ENCODE data around the gene PYGB. TPM values are rescaled to one million over a fixed set of nuclear protein-coding genes. Genes with fewer than 3 reads are reported as not detected.

PYGB gene
- total RNA-seq, 2 experiments from 2014 or later: 26.3 to 27.5 TPM

DNA sequence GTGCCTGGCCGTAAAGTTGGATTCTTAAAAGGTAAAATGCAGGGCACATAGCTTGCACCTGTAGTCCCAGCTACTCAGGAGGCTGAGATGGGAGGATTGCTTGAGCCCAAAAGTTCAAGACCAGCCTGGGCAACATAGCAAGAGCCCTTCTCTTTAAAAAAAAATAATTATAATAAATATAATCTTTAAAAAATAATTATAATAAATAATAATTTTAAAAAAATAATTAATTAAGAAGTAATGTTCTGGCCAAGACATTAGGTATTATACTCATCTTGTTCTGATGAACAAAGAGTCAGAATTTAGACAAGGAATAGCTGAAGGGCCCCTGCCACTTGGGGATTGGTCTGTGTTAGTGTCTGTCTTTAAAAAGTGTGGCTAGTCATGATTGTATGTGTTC lies 38.5 kb upstream of the PYGB start:
- TF ChIP-seq, protein P1, sequence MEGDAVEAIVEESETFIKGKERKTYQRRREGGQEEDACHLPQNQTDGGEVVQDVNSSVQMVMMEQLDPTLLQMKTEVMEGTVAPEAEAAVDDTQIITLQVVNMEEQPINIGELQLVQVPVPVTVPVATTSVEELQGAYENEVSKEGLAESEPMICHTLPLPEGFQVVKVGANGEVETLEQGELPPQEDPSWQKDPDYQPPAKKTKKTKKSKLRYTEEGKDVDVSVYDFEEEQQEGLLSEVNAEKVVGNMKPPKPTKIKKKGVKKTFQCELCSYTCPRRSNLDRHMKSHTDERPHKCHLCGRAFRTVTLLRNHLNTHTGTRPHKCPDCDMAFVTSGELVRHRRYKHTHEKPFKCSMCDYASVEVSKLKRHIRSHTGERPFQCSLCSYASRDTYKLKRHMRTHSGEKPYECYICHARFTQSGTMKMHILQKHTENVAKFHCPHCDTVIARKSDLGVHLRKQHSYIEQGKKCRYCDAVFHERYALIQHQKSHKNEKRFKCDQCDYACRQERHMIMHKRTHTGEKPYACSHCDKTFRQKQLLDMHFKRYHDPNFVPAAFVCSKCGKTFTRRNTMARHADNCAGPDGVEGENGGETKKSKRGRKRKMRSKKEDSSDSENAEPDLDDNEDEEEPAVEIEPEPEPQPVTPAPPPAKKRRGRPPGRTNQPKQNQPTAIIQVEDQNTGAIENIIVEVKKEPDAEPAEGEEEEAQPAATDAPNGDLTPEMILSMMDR (IDR thresholded peaks at IDR 0.05): no peak
- no peak overlapping the region for H3K4me3 ChIP-seq (ENCODE audit: low read length)
- Mint-ChIP-seq H3K4me3 (no peak overlapping the region), H3K4me1 (ENCODE audit: low read depth) (peaks cover 4% of the 10 kb centered on the region), H3K27ac (no peak overlapping the region), H3K36me3 (ENCODE audit: low read depth) (peaks cover 42% of the 10 kb centered on the region), H3K9me3 (no peaks in the 10 kb centered on the region), H3K27me3 (no peaks in the 10 kb centered on the region)
- no peak for ATAC-seq (ENCODE audit: poor library complexity)
- POLR2A ChIA-PET: no interaction called here
- DNase-seq: no peak
- peaks cover 35% of the 10 kb centered on the region for H3K36me3 ChIP-seq (ENCODE audit: insufficient read depth, low read length)
- intact Hi-C loops (cut with DNase I, micrococcal nuclease): no loop called here
- no peaks in the 10 kb centered on the region for H3K9me3 ChIP-seq (ENCODE audit: control insufficient read depth in 1 of 2, insufficient read depth in 1 of 2, low read length in 2 of 2)
- CTCF ChIA-PET: no interaction called here
- no peak overlapping the region for H3K27ac ChIP-seq (ENCODE audit: low read depth in 1 of 2, low read length in 2 of 2)
- H3K27me3 ChIP-seq (ENCODE audit: control insufficient read depth in 1 of 2, insufficient read depth in 2 of 2, low read length in 2 of 2): no peaks in the 10 kb centered on the region
- no peaks in the 10 kb centered on the region for H3K4me1 ChIP-seq (ENCODE audit: insufficient read depth, low read length)

DNA sequence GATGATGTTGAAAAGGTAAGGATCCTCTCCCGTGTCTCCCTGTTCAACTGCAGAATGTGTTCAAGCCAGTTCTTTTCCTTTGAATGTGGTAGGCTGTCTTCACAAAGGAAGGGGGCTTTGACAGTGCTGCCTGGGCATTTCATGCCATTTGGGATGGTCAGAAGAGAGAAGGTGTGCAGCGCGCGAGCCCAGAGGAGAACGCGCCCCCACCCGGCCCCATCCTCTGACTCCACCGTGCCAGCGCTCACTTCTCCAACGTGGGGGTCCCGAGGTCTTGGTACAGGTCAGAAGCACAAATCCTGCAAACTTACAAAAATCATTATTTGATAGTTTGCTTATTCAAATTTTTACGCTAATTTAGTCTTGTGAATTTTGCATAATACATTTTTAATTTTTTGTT lies 38.0 kb upstream of the PYGB start:
- no peaks in the 10 kb centered on the region for H3K4me1 ChIP-seq (ENCODE audit: insufficient read depth, low read length)
- no peaks in the 10 kb centered on the region for H3K27me3 ChIP-seq (ENCODE audit: control insufficient read depth in 1 of 2, insufficient read depth in 2 of 2, low read length in 2 of 2)
- H3K27ac Mint-ChIP-seq: no peak overlapping the region
- H3K27me3 Mint-ChIP-seq: no peaks in the 10 kb centered on the region
- ChIA-PET CTCF (no interaction called here), POLR2A (no interaction called here)
- H3K9me3 ChIP-seq (ENCODE audit: control insufficient read depth in 1 of 2, insufficient read depth in 1 of 2, low read length in 2 of 2): no peaks in the 10 kb centered on the region
- no peak overlapping the region for H3K4me3 ChIP-seq (ENCODE audit: low read length)
- ATAC-seq (ENCODE audit: poor library complexity) (no peak), DNase-seq (no peak)
- peaks cover 40% of the 10 kb centered on the region for H3K36me3 ChIP-seq (ENCODE audit: insufficient read depth, low read length)
- peaks cover 42% of the 10 kb centered on the region for H3K36me3 Mint-ChIP-seq (ENCODE audit: low read depth)
- intact Hi-C loops (cut with DNase I, micrococcal nuclease): no loop called here
- H3K27ac ChIP-seq (ENCODE audit: low read depth in 1 of 2, low read length in 2 of 2): no peak overlapping the region
- H3K4me3 Mint-ChIP-seq: no peak overlapping the region
- TF ChIP-seq, protein P1 (IDR thresholded peaks at IDR 0.05): no peak
- no peaks in the 10 kb centered on the region for H3K9me3 Mint-ChIP-seq
- H3K4me1 Mint-ChIP-seq (ENCODE audit: low read depth): peaks cover 2% of the 10 kb centered on the region

DNA sequence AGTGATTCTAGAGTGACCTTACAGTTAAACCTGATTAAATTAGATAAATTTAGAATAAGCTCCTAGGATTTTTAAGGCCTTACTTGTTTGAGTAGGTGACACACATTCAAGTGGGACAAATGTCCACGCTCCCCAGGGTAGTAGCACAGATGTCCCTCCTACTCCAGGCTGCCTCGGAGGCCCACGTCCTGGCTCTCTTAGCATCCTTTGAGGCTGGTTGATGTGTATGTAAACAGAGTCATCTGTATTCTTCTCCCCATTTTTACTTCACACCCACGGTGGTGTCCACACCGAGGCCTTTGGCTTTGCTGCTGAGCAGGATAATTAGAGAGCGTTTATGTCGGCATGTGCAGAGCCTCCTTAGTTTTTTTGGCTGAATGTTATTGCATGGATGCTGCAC lies 36.6 kb upstream of the PYGB start:
- CTCF ChIA-PET: interaction anchor here (1.0 kb wide), 1 partner anchor 11 kb away, joined by 3 read pairs; no protein-coding TSS in a partner anchor
- Mint-ChIP-seq H3K9me3 (no peaks in the 10 kb centered on the region), H3K4me1 (ENCODE audit: low read depth) (no peaks in the 10 kb centered on the region), H3K36me3 (ENCODE audit: low read depth) (peaks cover 51% of the 10 kb centered on the region), H3K27me3 (no peaks in the 10 kb centered on the region), H3K27ac (no peak overlapping the region), H3K4me3 (no peak overlapping the region)
- POLR2A ChIA-PET: no interaction called here
- Histone ChIP-seq H3K4me3 (ENCODE audit: low read length) (no peak overlapping the region), H3K27me3 (ENCODE audit: control insufficient read depth in 1 of 2, insufficient read depth in 2 of 2, low read length in 2 of 2) (no peaks in the 10 kb centered on the region), H3K9me3 (ENCODE audit: control insufficient read depth in 1 of 2, insufficient read depth in 1 of 2, low read length in 2 of 2) (no peaks in the 10 kb centered on the region), H3K4me1 (ENCODE audit: insufficient read depth, low read length) (no peaks in the 10 kb centered on the region), H3K27ac (ENCODE audit: low read depth in 1 of 2, low read length in 2 of 2) (no peak overlapping the region), H3K36me3 (ENCODE audit: insufficient read depth, low read length) (peaks cover 49% of the 10 kb centered on the region)
- ATAC-seq (ENCODE audit: poor library complexity) (no peak), DNase-seq (no peak)
- intact Hi-C loops (cut with DNase I, micrococcal nuclease): no loop called here
- TF ChIP-seq, protein P1 (IDR thresholded peaks at IDR 0.05): no peak
